Mucosa of stomach (tissue), 1 donor: ENCODE results near the gene MPZL2.

Source experiments
- H3K27me3 ChIP-seq: one replicate; pipeline ENCODE4 v1.7.0; 2013; ENCODE audit warnings: mild to moderate bottlenecking, low read length; ENCODE audit not compliant: control insufficient read depth, insufficient read depth
- H3K36me3 ChIP-seq: one replicate; pipeline ENCODE4 v1.7.0; 2013; ENCODE audit warnings: low read length; ENCODE audit not compliant: control insufficient read depth, insufficient read depth
- H3K4me1 ChIP-seq: one replicate; pipeline ENCODE4 v1.7.0; 2013; ENCODE audit warnings: mild to moderate bottlenecking, low read length; ENCODE audit not compliant: control insufficient read depth, insufficient read depth
- H3K4me3 ChIP-seq: one replicate; pipeline ENCODE4 v1.7.0; 2013; ENCODE audit warnings: low read length
- H3K9ac ChIP-seq: one replicate; pipeline ENCODE4 v1.7.0; 2013; ENCODE audit warnings: mild to moderate bottlenecking, low read length, moderate library complexity
- H3K9me3 ChIP-seq: one replicate; pipeline ENCODE4 v1.7.0; 2013; ENCODE audit warnings: mild to moderate bottlenecking, low read length, moderate library complexity; ENCODE audit not compliant: control insufficient read depth
- donor health status: Pancreatic carcinoma.

Gene MPZL2

DNA sequence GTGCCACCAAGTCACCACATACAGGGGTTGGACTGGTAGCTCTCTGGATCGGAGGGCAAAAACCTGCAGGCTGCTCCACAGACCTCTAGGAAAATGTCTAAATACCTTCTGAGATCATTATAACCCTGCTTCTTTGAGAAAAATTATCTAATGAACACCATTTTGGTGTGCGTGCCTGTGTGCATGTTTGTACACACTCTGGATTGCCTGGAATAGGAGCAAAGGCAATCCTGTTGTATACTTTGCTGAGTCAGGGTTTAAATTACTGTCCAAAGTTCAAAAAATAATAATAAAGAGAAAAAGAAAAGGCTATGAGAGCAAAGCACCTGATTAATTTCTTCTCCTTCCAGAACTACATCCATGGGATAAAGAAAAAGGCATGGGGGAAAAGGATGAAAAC lies 50.3 kb downstream of the MPZL2 start:
- no peak overlapping the region for H3K9ac ChIP-seq
- no peaks in the 10 kb centered on the region for H3K27me3 ChIP-seq
- H3K4me1 ChIP-seq: peaks cover 40% of the 10 kb centered on the region
- no peaks in the 10 kb centered on the region for H3K9me3 ChIP-seq
- H3K4me3 ChIP-seq: no peak overlapping the region
- H3K36me3 ChIP-seq: no peaks in the 10 kb centered on the region

DNA sequence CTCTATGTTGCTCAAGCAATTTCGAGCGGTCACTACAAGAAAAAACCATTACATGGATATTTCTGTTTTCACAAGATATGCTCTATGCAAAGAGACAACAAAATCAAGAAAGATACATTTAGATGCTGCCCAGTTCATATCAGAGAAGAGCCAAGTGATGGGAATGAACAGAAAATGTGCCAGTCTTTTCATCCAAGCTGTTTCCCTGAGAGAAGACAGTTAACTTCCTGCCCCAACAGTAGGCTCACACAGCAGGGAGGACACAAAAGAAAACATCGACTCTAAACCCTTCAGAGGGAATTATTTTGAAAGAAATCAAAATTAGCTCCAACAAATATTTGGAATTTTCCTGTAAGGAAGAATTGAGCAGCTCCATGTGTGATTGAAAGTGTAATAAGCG lies 50.9 kb downstream of the MPZL2 start:
- Histone ChIP-seq H3K9ac (no peak overlapping the region), H3K9me3 (no peaks in the 10 kb centered on the region)

DNA sequence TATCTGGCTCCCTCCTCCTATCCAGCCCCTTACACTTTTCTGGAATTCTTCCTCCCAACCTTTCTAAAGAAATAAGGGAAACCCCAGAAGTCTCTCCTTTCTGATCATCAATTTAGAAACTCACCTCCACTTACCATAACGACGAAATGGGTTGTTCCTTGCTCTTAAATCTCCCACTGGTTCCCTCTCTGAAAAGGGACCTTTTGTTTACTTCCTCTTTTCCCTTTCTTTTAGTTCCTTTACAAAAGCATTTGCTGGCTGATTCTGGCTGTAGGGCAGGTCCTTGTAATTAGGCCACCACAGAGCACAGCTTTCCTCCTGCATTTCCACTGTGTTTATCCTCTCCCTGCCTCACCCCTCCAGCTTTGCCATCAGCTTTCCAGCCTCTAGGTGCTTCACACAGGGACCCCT lies 51.3 kb downstream of the MPZL2 start:
- H3K9ac ChIP-seq: no peak overlapping the region
- peaks cover 40% of the 10 kb centered on the region for H3K4me1 ChIP-seq
- no peaks in the 10 kb centered on the region for H3K36me3 ChIP-seq
- H3K9me3 ChIP-seq: no peaks in the 10 kb centered on the region
- H3K4me3 ChIP-seq: no peak overlapping the region
- no peaks in the 10 kb centered on the region for H3K27me3 ChIP-seq

More for the DNA sequence above, 50.9 kb downstream of the MPZL2 start:
- H3K36me3 ChIP-seq: no peaks in the 10 kb centered on the region
- no peak overlapping the region for H3K4me3 ChIP-seq
- H3K4me1 ChIP-seq: peaks cover 40% of the 10 kb centered on the region
- no peaks in the 10 kb centered on the region for H3K27me3 ChIP-seq

DNA sequence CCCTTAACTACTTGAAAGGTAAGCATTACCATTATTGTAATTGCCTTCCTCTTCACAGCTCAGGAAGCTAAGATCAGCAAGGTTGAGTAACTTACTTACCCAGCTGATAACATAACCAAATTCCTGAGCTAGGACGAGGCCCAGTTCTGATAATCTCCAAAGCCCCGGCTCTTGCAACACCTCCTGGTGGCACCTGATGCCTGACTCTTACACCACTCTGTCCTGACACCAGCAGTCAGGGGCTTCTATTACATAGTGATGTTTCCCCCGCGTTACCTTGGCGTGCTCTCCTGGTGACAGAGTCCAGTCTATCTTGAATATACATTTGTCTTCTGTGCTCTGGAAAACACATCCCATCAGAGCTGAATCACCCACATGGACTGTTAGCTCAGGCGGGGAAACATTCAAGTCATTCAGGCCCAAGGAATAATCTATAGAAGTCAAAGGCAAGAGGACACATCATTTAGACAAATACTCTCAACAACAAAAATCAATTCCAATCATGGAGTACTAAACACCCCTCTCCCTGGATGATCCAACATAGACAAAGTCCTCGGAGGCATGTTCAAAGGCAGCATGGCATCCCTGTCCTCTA lies 51.9 kb downstream of the MPZL2 start:
- Histone ChIP-seq H3K4me3 (no peak overlapping the region), H3K9me3 (no peaks in the 10 kb centered on the region), H3K36me3 (no peaks in the 10 kb centered on the region), H3K4me1 (peaks cover 40% of the 10 kb centered on the region), H3K9ac (no peak overlapping the region), H3K27me3 (no peaks in the 10 kb centered on the region)

DNA sequence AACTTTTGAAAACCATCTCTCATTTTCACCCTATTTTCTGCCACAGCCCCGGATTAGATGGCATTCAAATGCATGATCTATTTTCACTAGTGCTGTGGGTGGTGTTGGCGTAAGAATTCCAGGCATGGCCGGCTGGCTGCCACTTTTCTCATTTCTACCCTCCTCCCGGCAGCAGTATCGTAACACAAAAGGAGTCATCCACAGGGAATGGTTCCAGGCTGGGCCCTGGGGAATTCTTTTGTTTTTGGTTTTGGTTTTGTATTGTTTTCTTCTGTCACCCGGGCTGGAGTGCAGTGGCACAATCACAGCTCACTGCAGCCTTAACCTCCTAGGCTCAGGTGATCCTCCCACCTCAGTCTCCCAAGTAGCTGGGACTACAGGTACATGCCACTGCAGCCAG lies 53.1 kb downstream of the MPZL2 start:
- no peaks in the 10 kb centered on the region for H3K9me3 ChIP-seq
- H3K4me1 ChIP-seq: peaks cover 40% of the 10 kb centered on the region
- no peak overlapping the region for H3K4me3 ChIP-seq

DNA sequence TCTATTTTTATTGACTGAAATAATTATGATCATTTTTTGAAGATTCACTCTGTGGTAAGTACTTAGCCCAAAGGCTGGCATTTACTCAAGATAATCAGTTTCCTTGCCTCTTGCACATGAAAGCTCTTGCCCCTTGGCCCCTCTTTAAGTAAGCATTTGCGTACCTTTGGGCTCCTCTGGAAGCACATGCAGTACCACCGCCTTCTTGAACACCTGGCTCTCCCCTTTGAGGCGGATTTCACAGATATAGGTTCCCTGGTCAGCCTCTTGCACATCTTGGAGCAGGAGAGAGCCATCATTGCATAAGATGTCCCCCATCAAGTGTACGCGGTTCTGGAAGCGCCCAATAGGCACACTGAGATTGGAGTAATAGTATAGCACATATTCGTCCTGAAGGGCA lies 53.8 kb downstream of the MPZL2 start:
- Histone ChIP-seq H3K36me3 (no peaks in the 10 kb centered on the region), H3K4me1 (peaks cover 40% of the 10 kb centered on the region), H3K9me3 (no peaks in the 10 kb centered on the region), H3K4me3 (no peak overlapping the region), H3K9ac (no peak overlapping the region), H3K27me3 (no peaks in the 10 kb centered on the region)

More for the DNA sequence above, 53.1 kb downstream of the MPZL2 start:
- no peaks in the 10 kb centered on the region for H3K36me3 ChIP-seq
- H3K27me3 ChIP-seq: no peaks in the 10 kb centered on the region
- H3K9ac ChIP-seq: no peak overlapping the region

DNA sequence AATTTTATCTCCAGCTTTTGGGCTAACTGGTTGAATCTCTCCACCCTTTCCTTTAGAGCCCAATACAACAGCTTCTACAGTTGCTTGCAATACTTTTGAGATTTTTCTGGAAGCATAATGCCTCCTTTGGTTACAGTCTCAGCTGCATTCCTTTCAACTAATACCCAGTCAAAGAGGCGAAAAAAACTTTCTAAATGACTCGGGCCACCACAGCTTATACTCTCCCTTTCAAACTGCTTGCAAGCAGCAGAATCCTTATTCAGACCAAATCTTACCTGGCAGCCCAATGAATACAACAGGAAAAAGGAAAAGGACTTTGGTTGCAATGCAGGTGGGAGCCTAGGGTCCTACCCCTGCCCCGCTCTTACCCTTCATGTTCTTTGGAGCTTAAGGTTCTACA lies 55.1 kb downstream of the MPZL2 start:
- Histone ChIP-seq H3K9me3 (no peaks in the 10 kb centered on the region), H3K9ac (no peak overlapping the region), H3K36me3 (no peaks in the 10 kb centered on the region), H3K4me1 (peaks cover 27% of the 10 kb centered on the region), H3K27me3 (no peaks in the 10 kb centered on the region), H3K4me3 (no peak overlapping the region)

DNA sequence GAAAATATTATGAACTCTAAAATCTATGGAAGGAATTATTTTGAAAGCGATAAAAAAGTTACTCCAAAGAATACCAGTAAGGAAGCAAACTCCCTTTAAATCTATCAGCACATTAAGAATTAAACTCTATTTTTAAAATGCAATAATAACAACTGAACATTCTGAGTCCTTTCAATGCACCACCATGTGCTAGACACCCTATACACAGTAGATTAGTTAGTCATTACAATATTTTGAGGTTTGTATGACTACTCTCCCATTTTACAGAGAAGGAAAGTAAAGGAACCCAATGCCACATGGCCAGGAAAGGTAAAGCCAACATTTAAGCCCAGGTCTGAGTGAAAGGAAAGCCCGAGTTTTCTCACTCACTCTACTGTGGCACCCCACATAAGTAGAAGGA lies 57.0 kb downstream of the MPZL2 start:
- Histone ChIP-seq H3K9ac (no peak overlapping the region), H3K27me3 (no peaks in the 10 kb centered on the region), H3K36me3 (no peaks in the 10 kb centered on the region), H3K4me1 (peaks cover 24% of the 10 kb centered on the region), H3K4me3 (no peak overlapping the region), H3K9me3 (no peaks in the 10 kb centered on the region)

DNA sequence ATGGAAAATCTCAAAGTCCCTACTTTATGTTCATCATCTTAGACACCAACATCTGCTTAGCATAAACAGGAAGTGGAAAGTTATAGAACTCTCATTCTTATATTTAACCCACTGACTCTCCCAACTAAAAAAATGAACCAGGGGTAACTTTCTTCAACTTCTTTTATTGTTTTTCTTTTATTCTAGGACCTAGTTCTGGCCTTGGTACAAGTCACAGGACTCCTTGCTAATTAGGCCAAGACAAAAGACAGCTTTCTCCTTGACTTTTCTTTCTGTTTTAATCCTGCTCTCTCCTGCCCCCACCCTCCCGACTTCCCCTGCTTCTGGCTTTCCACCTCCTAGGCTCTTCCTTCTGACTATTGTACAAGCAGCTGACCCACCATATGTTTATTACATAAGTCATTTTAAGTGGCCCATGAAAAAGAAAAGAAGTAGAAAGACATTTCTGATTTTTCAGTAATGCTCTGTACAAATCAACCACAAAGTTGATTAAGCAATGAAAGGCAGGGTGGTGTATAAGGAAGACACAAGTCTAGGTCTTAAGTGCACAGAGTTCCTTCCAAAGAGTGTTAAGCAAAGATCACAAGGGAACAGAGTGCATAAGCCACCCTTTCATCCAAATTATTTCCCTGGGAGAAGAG lies 57.6 kb downstream of the MPZL2 start:
- Histone ChIP-seq H3K9me3 (no peaks in the 10 kb centered on the region), H3K4me3 (no peak overlapping the region), H3K27me3 (no peaks in the 10 kb centered on the region), H3K4me1 (peaks cover 21% of the 10 kb centered on the region), H3K9ac (no peak overlapping the region), H3K36me3 (no peaks in the 10 kb centered on the region)

DNA sequence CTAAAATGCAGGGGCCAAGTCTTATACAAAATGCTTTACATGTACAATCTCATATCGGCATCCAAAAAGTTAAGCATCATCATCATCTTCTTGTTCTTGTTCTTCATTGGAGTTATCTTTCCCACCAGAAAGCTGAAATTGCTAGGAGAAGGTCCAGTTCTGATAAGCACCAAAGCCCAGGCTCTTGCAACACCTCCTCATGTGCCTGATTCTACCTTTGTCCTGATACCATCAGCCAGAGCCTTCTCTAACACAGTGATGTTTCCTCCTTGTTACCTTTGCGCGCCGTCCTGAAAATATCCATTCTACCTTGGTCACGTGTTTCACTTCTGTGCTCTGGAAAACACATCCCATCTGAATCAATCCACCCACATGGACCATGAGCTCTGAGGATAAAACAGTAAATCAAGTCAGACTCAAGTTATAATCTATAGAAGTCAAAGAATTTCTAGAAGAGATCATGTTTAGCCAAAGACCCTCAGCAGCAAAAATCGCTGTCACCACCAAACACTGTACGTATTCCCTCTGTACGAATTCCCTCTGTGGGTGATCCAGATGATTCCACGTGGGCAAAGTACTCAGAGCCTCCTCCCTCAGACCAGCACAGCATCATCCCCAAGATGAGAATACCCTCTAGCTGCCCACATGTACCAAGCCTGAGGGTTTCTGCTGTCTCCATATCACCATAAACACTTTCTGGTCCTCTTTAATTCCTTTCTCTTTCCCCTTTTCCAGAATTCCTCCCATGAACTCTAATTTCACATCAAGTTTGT lies 58.3 kb downstream of the MPZL2 start:
- peaks cover 21% of the 10 kb centered on the region for H3K4me1 ChIP-seq
- H3K27me3 ChIP-seq: no peaks in the 10 kb centered on the region
- no peaks in the 10 kb centered on the region for H3K9me3 ChIP-seq
- no peak overlapping the region for H3K4me3 ChIP-seq
- no peak overlapping the region for H3K9ac ChIP-seq
- no peaks in the 10 kb centered on the region for H3K36me3 ChIP-seq
